IMR-90 (cell line): ENCODE data around the gene MRPL12. TPM values are rescaled to one million over a fixed set of nuclear protein-coding genes. Genes with fewer than 3 reads are reported as not detected.

Experiments
- ATAC-seq: fragments of 200-7000 bp; cut with Tn5 transposase; 2 replicates; pipeline ENCODE4 v1.9.1; 2020; ENCODE audit warnings: low read depth, mild to moderate bottlenecking, moderate library complexity
- BruUV-seq: library from RNA; stranded (reverse); fragments of 400-500 nt; replicated peaks from 2 replicates; lab custom pipeline; 2021; lab: Mats Ljungman, UMichigan
- CTCF ChIA-PET: fragments of 300-600 bp; formaldehyde crosslinking; extraction: SDS; loops from one replicate; lab custom pipeline; 2021; ENCODE audit warnings: antibody characterized with exemption; lab: Yijun Ruan, JAX
- POLR2A ChIA-PET: fragments of 300-600 bp; sonication (Branson Sonifier 250); formaldehyde crosslinking; loops from one replicate; lab custom pipeline; 2022; ENCODE audit warnings: antibody characterized with exemption; ENCODE audit not compliant: unreplicated experiment; lab: Charles Lee
- DNase-seq: peaks from one replicate; pipeline ENCODE4 v3.0.0; 2013
- H2AFZ ChIP-seq: replicated peaks from 2 replicates; pipeline ENCODE3; 2013; ENCODE audit warnings: low read length, mild to moderate bottlenecking; ENCODE audit not compliant: poor library complexity
- H2AK5ac ChIP-seq: 2 replicates; pipeline ENCODE4 v1.6.1; 2013; ENCODE audit warnings: low read depth, low read length, inconsistent platforms
- H2AK9ac ChIP-seq: replicated peaks from 2 replicates; pipeline ENCODE3; 2013; ENCODE audit warnings: mild to moderate bottlenecking, low read depth, low read length, moderate library complexity; ENCODE audit not compliant: poor library complexity
- H2BK120ac ChIP-seq: 2 replicates; pipeline ENCODE4 v1.6.1; 2013; ENCODE audit warnings: low read depth, low read length, inconsistent platforms
- H2BK15ac ChIP-seq: 3 replicates; pipeline ENCODE4 v1.6.1; 2013; ENCODE audit warnings: low read depth, low read length, inconsistent platforms
- H2BK20ac ChIP-seq: 2 replicates; pipeline ENCODE4 v1.6.1; 2013; ENCODE audit warnings: low read depth, mild to moderate bottlenecking, inconsistent platforms, low read length, moderate library complexity
- H2BK5ac ChIP-seq: 2 replicates; pipeline ENCODE4 v1.6.1; 2013; ENCODE audit warnings: mild to moderate bottlenecking, low read depth, low read length, inconsistent platforms; ENCODE audit not compliant: poor library complexity, severe bottlenecking
- H3K14ac ChIP-seq: replicated peaks from 2 replicates; pipeline ENCODE4 v1.6.1; 2013; ENCODE audit warnings: low read depth, low read length, inconsistent platforms
- H3K18ac ChIP-seq: 2 replicates; pipeline ENCODE4 v1.6.1; 2013; ENCODE audit warnings: low read depth, low read length, control low read depth
- H3K23ac ChIP-seq: 2 replicates; pipeline ENCODE4 v1.6.1; 2013; ENCODE audit warnings: low read depth, low read length, inconsistent platforms
- H3K27ac ChIP-seq: 2 replicates; pipeline ENCODE4 v1.5.1; 2013; ENCODE audit warnings: mild to moderate bottlenecking, control low read depth, low read length; ENCODE audit not compliant: insufficient read depth
- H3K27me3 ChIP-seq: 2 replicates; pipeline ENCODE4 v1.6.1; 2013; ENCODE audit warnings: low read length; ENCODE audit not compliant: control insufficient read depth, insufficient read depth
- H3K36me3 ChIP-seq: 2 replicates; pipeline ENCODE4 v1.6.1; 2013; ENCODE audit warnings: low read length, mixed read lengths; ENCODE audit not compliant: control insufficient read depth, insufficient read depth
- H3K4ac ChIP-seq: 2 replicates; pipeline ENCODE4 v1.6.1; 2013; ENCODE audit warnings: low read depth, low read length, inconsistent platforms
- H3K4me1 ChIP-seq: 2 replicates; pipeline ENCODE4 v1.6.1; 2013; ENCODE audit warnings: low read length, mixed read lengths; ENCODE audit not compliant: control insufficient read depth, insufficient read depth
- H3K4me2 ChIP-seq: 2 replicates; pipeline ENCODE4 v1.6.1; 2013; ENCODE audit warnings: low read depth, mild to moderate bottlenecking, control low read depth, low read length, moderate library complexity
- H3K4me3 ChIP-seq: 2 replicates; pipeline ENCODE4 v1.5.1; 2013; ENCODE audit warnings: low read depth, mild to moderate bottlenecking, control low read depth, low read length, moderate library complexity; ENCODE audit not compliant: insufficient read depth
- H3K56ac ChIP-seq: 2 replicates; pipeline ENCODE4 v1.6.1; 2013; ENCODE audit warnings: low read length, inconsistent platforms; ENCODE audit not compliant: insufficient read depth; ENCODE audit errors: extremely low read depth
- H3K79me1 ChIP-seq, 2 experiments: 2 replicates each; pipeline ENCODE4 v1.6.1; 2013; ENCODE audit warnings: low read length in 2 of 2, inconsistent platforms in 1 of 2, low read depth in 1 of 2
- H3K9ac ChIP-seq: 2 replicates; pipeline ENCODE4 v1.6.1; 2013; ENCODE audit warnings: low read depth, low read length, control low read depth
- H3K9me1 ChIP-seq: 2 replicates; pipeline ENCODE4 v1.6.1; 2013; ENCODE audit warnings: low read length, inconsistent platforms; ENCODE audit not compliant: insufficient read depth
- H3K9me3 ChIP-seq: 2 replicates; pipeline ENCODE4 v1.6.1; 2013; ENCODE audit warnings: low read length; ENCODE audit not compliant: control insufficient read depth, insufficient read depth
- H4K20me1 ChIP-seq: 2 replicates; pipeline ENCODE4 v1.6.1; 2013; ENCODE audit warnings: low read length, inconsistent platforms; ENCODE audit not compliant: insufficient read depth
- H4K5ac ChIP-seq: 2 replicates; pipeline ENCODE4 v1.6.1; 2013; ENCODE audit warnings: mild to moderate bottlenecking, low read depth, low read length, control low read depth
- H4K8ac ChIP-seq, 2 experiments: 2 replicates each; pipeline ENCODE4 v1.6.1; 2013; ENCODE audit warnings: low read depth in 2 of 2, low read length in 2 of 2, control low read depth in 1 of 2, inconsistent platforms in 1 of 2
- H4K91ac ChIP-seq: 2 replicates; pipeline ENCODE4 v1.6.1; 2013; ENCODE audit warnings: low read depth, low read length, inconsistent platforms; ENCODE audit not compliant: insufficient read depth
- CEBPB ChIP-seq: IDR thresholded peaks from 2 replicates; pipeline ENCODE4 v1.6.1; 2012; ENCODE audit warnings: low read depth, low read length, improper control_type of control experiment
- CHD1 ChIP-seq: IDR thresholded peaks from 2 replicates; pipeline ENCODE4 v1.6.1; 2012; ENCODE audit warnings: low read depth, low read length, improper control_type of control experiment
- FOS ChIP-seq: fragments of 150-350 bp; IDR thresholded peaks from 2 replicates; pipeline ENCODE4 v1.6.1; 2016; ENCODE audit warnings: low read depth, low read length
- MAFK ChIP-seq: IDR thresholded peaks from 2 replicates; pipeline ENCODE4 v1.6.1; 2012; ENCODE audit warnings: low read depth, low read length, improper control_type of control experiment
- MAZ ChIP-seq: IDR thresholded peaks from 2 replicates; pipeline ENCODE4 v1.6.1; 2012; ENCODE audit warnings: low read depth, mild to moderate bottlenecking, low read length, improper control_type of control experiment, moderate library complexity, borderline replicate concordance
- MXI1 ChIP-seq: IDR thresholded peaks from 2 replicates; pipeline ENCODE4 v1.6.1; 2012; ENCODE audit warnings: low read depth, mild to moderate bottlenecking, low read length, moderate library complexity, borderline replicate concordance
- NFE2L2 ChIP-seq: fragments of 150-350 bp; IDR thresholded peaks from 2 replicates; pipeline ENCODE4 v1.6.1; 2016; ENCODE audit warnings: low read depth, mild to moderate bottlenecking, low read length
- POLR2A ChIP-seq: IDR thresholded peaks from 2 replicates; pipeline ENCODE4 v1.6.1; 2012; ENCODE audit warnings: mild to moderate bottlenecking, low read depth, low read length
- RCOR1 ChIP-seq: IDR thresholded peaks from 2 replicates; pipeline ENCODE4 v1.6.1; 2012; ENCODE audit warnings: mild to moderate bottlenecking, low read length, improper control_type of control experiment; ENCODE audit not compliant: insufficient replicate concordance
- RFX5 ChIP-seq: IDR thresholded peaks from 2 replicates; pipeline ENCODE4 v1.8.0; 2012; ENCODE audit warnings: low read depth, mild to moderate bottlenecking, low read length, moderate library complexity
- SMC3 ChIP-seq: fragments of 150-350 bp; IDR thresholded peaks from 2 replicates; pipeline ENCODE4 v1.6.1; 2016; ENCODE audit warnings: low read depth, mild to moderate bottlenecking, antibody characterized with exemption, low read length, moderate library complexity
- USF2 ChIP-seq: fragments of 150-350 bp; IDR thresholded peaks from 2 replicates; pipeline ENCODE4 v1.6.1; 2017; ENCODE audit warnings: mild to moderate bottlenecking, antibody characterized with exemption, low read length, low read depth
- WGBS, 2 experiments: methylation state at CpG; one replicate each; pipeline versions ENCODE4 v1.1.5 to v1.1.7; 2013; ENCODE audit warnings: missing lambda C conversion rate in 2 of 2; ENCODE audit not compliant: insufficient read length in 1 of 2; ENCODE audit errors: extremely low coverage in 2 of 2; 5-methylcytosine and 5-hydroxymethylcytosine counted together
- dilution Hi-C: fragments of 300-500 bp; cut with HindIII; formaldehyde crosslinking; loops from one replicate; pipeline ENCODE4 v1.14.3; 2018; ENCODE audit warnings: low sequenced_read_pairs; ENCODE audit not compliant: unreplicated experiment
- in situ Hi-C: fragments of 300-500 bp; cut with MboI; formaldehyde crosslinking; loops from 3 replicates; pipeline ENCODE4 v1.14.3; 2019; ENCODE audit warnings: low sequenced_read_pairs, inconsistent platforms, mixed read lengths
- intact Hi-C: fragments of 100-400 bp; cut with micrococcal nuclease; formaldehyde crosslinking; loops from 2 replicates; pipeline ENCODE4 v1.10.0; 2022
- polyA plus RNA-seq, 3 experiments: library from polyadenylated mRNA; depleted of rRNA; stranded (reverse); fragments of >200 nt; gene quantifications; 2 replicates each; pipeline ENCODE4 v1.2.3, GENCODE V29; 2012; ENCODE audit warnings: low replicate concordance in 1 of 3
- total RNA-seq: library from RNA; depleted of rRNA; stranded (reverse); fragments of >200 nt; gene quantifications from 2 replicates; pipeline ENCODE4 v1.2.3, GENCODE V29; 2012

MRPL12 gene
- total and polyA plus RNA-seq, 2 of the 4 experiments (the other 2 are of a cell fraction), result 17.2 to 111 TPM

- TF ChIP-seq CEBPB, result no peak
These were observed 10.6 kb downstream of the MRPL12 start (continued) for GRCh38 chr17:81713556-81714411.

DNA sequence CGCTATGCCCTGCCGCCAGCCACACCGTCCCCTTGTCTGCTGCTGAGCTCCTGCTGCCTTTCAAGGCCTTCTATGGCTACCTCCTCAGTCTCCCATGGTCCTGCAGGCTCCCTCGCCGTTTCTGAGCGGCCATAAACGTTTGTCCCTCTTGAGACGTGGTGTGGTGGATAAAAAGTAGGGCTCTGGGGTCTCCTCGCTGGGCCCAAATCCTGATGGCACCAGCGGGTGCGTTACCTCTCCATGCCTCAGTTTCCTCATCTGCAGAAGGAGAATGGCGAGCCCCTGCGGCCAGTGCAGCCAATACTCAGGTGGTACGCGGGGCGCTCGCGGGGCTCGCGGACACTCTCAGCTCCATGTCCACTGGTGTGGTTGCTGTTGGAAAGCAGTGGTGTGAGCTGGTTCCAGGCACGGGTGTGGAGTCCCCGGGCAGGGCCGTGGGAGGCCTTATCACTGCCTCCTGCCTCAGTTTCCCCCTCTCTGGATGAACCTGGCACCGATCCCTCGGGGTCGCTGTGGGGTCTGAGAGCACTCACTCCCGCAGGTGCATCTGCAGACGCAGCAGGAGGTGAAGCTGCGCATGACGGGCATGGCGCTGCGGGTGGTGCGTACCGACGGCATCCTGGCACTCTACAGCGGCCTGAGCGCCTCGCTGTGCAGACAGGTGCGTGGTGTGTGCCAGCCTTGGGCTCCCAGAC is 11.4 kb downstream of the MRPL12 start:
- Histone ChIP-seq H4K5ac (no peak overlapping the region), H2AK9ac (peak overlapping the region; percentile 28), H4K8ac (no peak overlapping the region), H3K4ac (no peak overlapping the region), H3K56ac (no peak overlapping the region), H2BK15ac (no peak overlapping the region), H2AK5ac (no peak overlapping the region), H3K4me1 (peaks cover 18% of the 10 kb centered on the region), H3K27ac (no peak overlapping the region), H3K4me2 (no peak overlapping the region), H2BK20ac (no peak overlapping the region), H3K27me3 (no peaks in the 10 kb centered on the region), H3K18ac (no peak overlapping the region), H4K91ac (no peak overlapping the region), H3K23ac (no peak overlapping the region), H3K9me1 (peaks cover 8% of the 10 kb centered on the region), H4K20me1 (no peaks in the 10 kb centered on the region; the same call in 1 of the 2 replicates), H3K14ac (no peak overlapping the region), H3K9ac (no peak overlapping the region), H3K36me3 (peaks cover under 1% of the 10 kb centered on the region; the same call in 1 of the 2 replicates), H3K79me1 (peaks cover 14 to 30% of the 10 kb centered on the region in 2 experiments), H2BK120ac (no peak overlapping the region), H2BK5ac (no peak overlapping the region), H3K4me3 (no peak overlapping the region), H2AFZ (no peak overlapping the region), H3K9me3 (no peaks in the 10 kb centered on the region)
- in situ Hi-C loops, result no loop called here
- no TSS peak for BruUV-seq
- intact Hi-C loops, result no loop called here
- ATAC-seq, result no peak
- POLR2A ChIA-PET, result no interaction called here
- WGBS, 2 experiments, result 96% methylated on average over 15 of the region's 39 CpGs; no CpG with 5 or more reads in 1 of the 2 experiments
- CTCF ChIA-PET, result no interaction called here
- dilution Hi-C loops, result no loop called here
- no peak for DNase-seq
- TF ChIP-seq CEBPB (no peak), FOS (no peak), MXI1 (no peak), MAZ (no peak), POLR2A (no peak), RFX5 (no peak), NFE2L2 (no peak), MAFK (no peak), RCOR1 (no peak), USF2 (no peak), SMC3 (no peak), CHD1 (no peak)
